Measurements from ENCODE around the gene NOTCH1. TPM values are rescaled to one million over a fixed set of nuclear protein-coding genes. Genes with fewer than 3 reads are reported as not detected.
A peak's percentile ranks its signal among the peaks of the same experiment; 100 is the strongest.

Gene NOTCH1
- total and polyA plus RNA-seq, 7 experiments from 2014 or later: 1.9 to 92.9 (median 52.0) TPM

- H3K4me3 Mint-ChIP-seq: no peak overlapping the region
- CTCF ChIA-PET: no interaction called here
- no peaks in the 10 kb centered on the region for H3K9me3 Mint-ChIP-seq
- Histone ChIP-seq H3K4me3 (ENCODE audit: low read length) (no peak overlapping the region), H3K4me1 (ENCODE audit: control insufficient read depth in 2 of 2, insufficient read depth in 2 of 2, low read length in 2 of 2) (no peaks in the 10 kb centered on the region), H3K27ac (ENCODE audit: low read depth, low read length) (no peak overlapping the region), H3K27me3 (ENCODE audit: control insufficient read depth in 2 of 2, insufficient read depth in 2 of 2, low read length in 2 of 2) (no peaks in the 10 kb centered on the region), H3K36me3 (ENCODE audit: control insufficient read depth in 2 of 3, insufficient read depth in 3 of 3, low read length in 3 of 3) (peaks cover 0 to 100% (median 15%) of the 10 kb centered on the region in 3 experiments), H3K9me3 (ENCODE audit: control insufficient read depth in 2 of 3, low read length in 3 of 3) (no peaks in the 10 kb centered on the region)
- intact Hi-C loops (cut with micrococcal nuclease): no loop called here
- H3K27ac Mint-ChIP-seq: no peak overlapping the region
- H3K4me1 Mint-ChIP-seq: no peaks in the 10 kb centered on the region
- H3K27me3 Mint-ChIP-seq: no peaks in the 10 kb centered on the region
- no peak for DNase-seq
- POLR2A ChIA-PET: no interaction called here
- peaks cover 0 to 2% (median 0%) of the 10 kb centered on the region in 5 donors for H3K36me3 Mint-ChIP-seq
- no peak for ATAC-seq
These were observed 30.6 kb downstream of the NOTCH1 start for GRCh38 chr9:136515276-136515675.

GRCh38 chr9:136514022-136514714 lies 31.7 kb downstream of the NOTCH1 start:
- H3K4me1 ChIP-seq (ENCODE audit: control insufficient read depth in 2 of 2, insufficient read depth in 2 of 2, low read length in 2 of 2): no peaks in the 10 kb centered on the region
- Mint-ChIP-seq H3K27ac (no peak overlapping the region), H3K4me3 (no peak overlapping the region), H3K9me3 (no peaks in the 10 kb centered on the region), H3K27me3 (no peaks in the 10 kb centered on the region), H3K4me1 (no peaks in the 10 kb centered on the region), H3K36me3 (peaks cover 0 to 5% (median 0%) of the 10 kb centered on the region in 5 donors)
- intact Hi-C loops (cut with micrococcal nuclease): loop anchor here in 1 of 2 donors (5.0 kb wide), 1 partner anchor 33 kb away; the partner anchor contains the start of gene NOTCH1
- H3K27me3 ChIP-seq (ENCODE audit: control insufficient read depth in 2 of 2, insufficient read depth in 2 of 2, low read length in 2 of 2): no peaks in the 10 kb centered on the region
- POLR2A ChIA-PET: no interaction called here
- ATAC-seq (no peak), DNase-seq (no peak)
- no peaks in the 10 kb centered on the region for H3K9me3 ChIP-seq (ENCODE audit: control insufficient read depth in 2 of 3, low read length in 3 of 3)
- peaks cover 0 to 100% (median 20%) of the 10 kb centered on the region in 3 experiments for H3K36me3 ChIP-seq (ENCODE audit: control insufficient read depth in 2 of 3, insufficient read depth in 3 of 3, low read length in 3 of 3)
- CTCF ChIA-PET: no interaction called here
- H3K27ac ChIP-seq (ENCODE audit: low read depth, low read length): no peak overlapping the region
- H3K4me3 ChIP-seq (ENCODE audit: low read length): no peak overlapping the region

GRCh38 chr9:136513191-136513590 lies 32.7 kb downstream of the NOTCH1 start:
- Histone ChIP-seq H3K4me3 (ENCODE audit: low read length) (no peak overlapping the region), H3K27me3 (ENCODE audit: control insufficient read depth in 2 of 2, insufficient read depth in 2 of 2, low read length in 2 of 2) (no peaks in the 10 kb centered on the region), H3K4me1 (ENCODE audit: control insufficient read depth in 2 of 2, insufficient read depth in 2 of 2, low read length in 2 of 2) (no peaks in the 10 kb centered on the region), H3K27ac (ENCODE audit: low read depth, low read length) (no peak overlapping the region), H3K9me3 (ENCODE audit: control insufficient read depth in 2 of 3, low read length in 3 of 3) (no peaks in the 10 kb centered on the region), H3K36me3 (ENCODE audit: control insufficient read depth in 2 of 3, insufficient read depth in 3 of 3, low read length in 3 of 3) (peaks cover 0 to 100% (median 14%) of the 10 kb centered on the region in 3 experiments)
- ChIA-PET POLR2A (no interaction called here), CTCF (no interaction called here)
- Mint-ChIP-seq H3K4me1 (no peaks in the 10 kb centered on the region), H3K4me3 (no peak overlapping the region), H3K27ac (no peak overlapping the region), H3K9me3 (no peaks in the 10 kb centered on the region), H3K27me3 (no peaks in the 10 kb centered on the region), H3K36me3 (peaks cover 0 to 6% (median 0%) of the 10 kb centered on the region in 5 donors)
- no peak for ATAC-seq
- intact Hi-C loops (cut with micrococcal nuclease): loop anchor here (2.0 to 5.0 kb wide), 3 partner anchors 20 to 34 kb away; partner anchors contain the start of gene NOTCH1 (in 2 of the 2)
- no peak for DNase-seq

GRCh38 chr9:136512651-136513071 lies 33.2 kb downstream of the NOTCH1 start:
- H3K27me3 Mint-ChIP-seq: no peaks in the 10 kb centered on the region
- no peaks in the 10 kb centered on the region for H3K27me3 ChIP-seq (ENCODE audit: control insufficient read depth in 2 of 2, insufficient read depth in 2 of 2, low read length in 2 of 2)
- H3K27ac Mint-ChIP-seq: no peak overlapping the region
- no peak overlapping the region for H3K4me3 ChIP-seq (ENCODE audit: low read length)
- DNase-seq: no peak
- POLR2A ChIA-PET: no interaction called here
- peak; percentile 76 for ATAC-seq
- no peaks in the 10 kb centered on the region for H3K4me1 Mint-ChIP-seq
- CTCF ChIA-PET: no interaction called here
- peaks cover 0 to 6% (median 0%) of the 10 kb centered on the region in 5 donors for H3K36me3 Mint-ChIP-seq
- H3K36me3 ChIP-seq (ENCODE audit: control insufficient read depth in 2 of 3, insufficient read depth in 3 of 3, low read length in 3 of 3): peaks cover 0 to 100% (median 12%) of the 10 kb centered on the region in 3 experiments
- intact Hi-C loops (cut with micrococcal nuclease): loop anchor here (2.0 to 5.0 kb wide), 3 partner anchors 20 to 35 kb away; partner anchors contain the start of gene NOTCH1 (in 2 of the 2)
- H3K9me3 Mint-ChIP-seq: no peaks in the 10 kb centered on the region
- H3K4me3 Mint-ChIP-seq: no peak overlapping the region
- H3K4me1 ChIP-seq (ENCODE audit: control insufficient read depth in 2 of 2, insufficient read depth in 2 of 2, low read length in 2 of 2): no peaks in the 10 kb centered on the region
- H3K9me3 ChIP-seq (ENCODE audit: control insufficient read depth in 2 of 3, low read length in 3 of 3): no peaks in the 10 kb centered on the region
- no peak overlapping the region for H3K27ac ChIP-seq (ENCODE audit: low read depth, low read length)

GRCh38 chr9:136511670-136512592 lies 33.9 kb downstream of the NOTCH1 start:
- Histone ChIP-seq H3K36me3 (ENCODE audit: control insufficient read depth in 2 of 3, insufficient read depth in 3 of 3, low read length in 3 of 3) (peaks cover 0 to 100% (median 12%) of the 10 kb centered on the region in 3 experiments), H3K4me1 (ENCODE audit: control insufficient read depth in 2 of 2, insufficient read depth in 2 of 2, low read length in 2 of 2) (no peaks in the 10 kb centered on the region), H3K4me3 (ENCODE audit: low read length) (no peak overlapping the region), H3K27me3 (ENCODE audit: control insufficient read depth in 2 of 2, insufficient read depth in 2 of 2, low read length in 2 of 2) (no peaks in the 10 kb centered on the region), H3K9me3 (ENCODE audit: control insufficient read depth in 2 of 3, low read length in 3 of 3) (no peaks in the 10 kb centered on the region), H3K27ac (ENCODE audit: low read depth, low read length) (no peak overlapping the region)
- Mint-ChIP-seq H3K27me3 (no peaks in the 10 kb centered on the region), H3K4me1 (no peaks in the 10 kb centered on the region), H3K9me3 (no peaks in the 10 kb centered on the region), H3K4me3 (no peak overlapping the region), H3K36me3 (peaks cover 0 to 6% (median 0%) of the 10 kb centered on the region in 5 donors), H3K27ac (no peak overlapping the region)
- DNase-seq (no peak), ATAC-seq (no peak)
- intact Hi-C loops (cut with micrococcal nuclease): loop anchor here (2.0 to 5.0 kb wide), 3 partner anchors 21 to 35 kb away; partner anchors contain the start of gene NOTCH1 (in 2 of the 2)
- ChIA-PET CTCF (no interaction called here), POLR2A (no interaction called here)

GRCh38 chr9:136511144-136511669 lies 34.6 kb downstream of the NOTCH1 start:
- intact Hi-C loops (cut with micrococcal nuclease): loop anchor here in 1 of 2 donors (5.0 kb wide), 1 partner anchor 36 kb away; the partner anchor contains the start of gene NOTCH1
- Mint-ChIP-seq H3K36me3 (peaks cover 0 to 6% (median 0%) of the 10 kb centered on the region in 5 donors), H3K4me3 (no peak overlapping the region), H3K27me3 (no peaks in the 10 kb centered on the region), H3K27ac (no peak overlapping the region), H3K4me1 (no peaks in the 10 kb centered on the region), H3K9me3 (no peaks in the 10 kb centered on the region)
- Histone ChIP-seq H3K36me3 (ENCODE audit: control insufficient read depth in 2 of 3, insufficient read depth in 3 of 3, low read length in 3 of 3) (peaks cover 0 to 100% (median 12%) of the 10 kb centered on the region in 3 experiments), H3K27ac (ENCODE audit: low read depth, low read length) (no peak overlapping the region), H3K9me3 (ENCODE audit: control insufficient read depth in 2 of 3, low read length in 3 of 3) (no peaks in the 10 kb centered on the region), H3K27me3 (ENCODE audit: control insufficient read depth in 2 of 2, insufficient read depth in 2 of 2, low read length in 2 of 2) (no peaks in the 10 kb centered on the region), H3K4me3 (ENCODE audit: low read length) (no peak overlapping the region), H3K4me1 (ENCODE audit: control insufficient read depth in 2 of 2, insufficient read depth in 2 of 2, low read length in 2 of 2) (no peaks in the 10 kb centered on the region)
- no peak for DNase-seq
- CTCF ChIA-PET: no interaction called here
- POLR2A ChIA-PET: interaction anchor here (0.7 kb wide), 1 partner anchor 15 kb away, joined by 3 read pairs; no protein-coding TSS in a partner anchor
- no peak for ATAC-seq

Data from naive thymus-derived CD4-positive, alpha-beta T cell (primary cell).